Body of pancreas (tissue), 4 donors: ENCODE measurements around the gene GTF2IRD1. TPM values are rescaled to one million over a fixed set of nuclear protein-coding genes. Genes with fewer than 3 reads are reported as not detected.
"Not testable (repeated sequence)": the region's sequence is repeated elsewhere in the genome, so short reads cannot be mapped to it uniquely, and the experiment has no call there.

Experiments used
- ATAC-seq: fragments of 150-250 bp; one replicate; pipeline ENCODE4 v1.9.1; 2016
- DNase-seq, 4 donors: peaks; one replicate each; pipeline ENCODE4 v3.0.0-alpha.2; 2019
- H3K27ac ChIP-seq, 4 donors: fragments of 200-600 bp; sonication (generic); 1 replicate in 3 of 4; 2 replicates in 1 of 4; pipeline versions ENCODE4 v1.5.1 to v1.6.1; 2016 to 2019; ENCODE audit warnings: mild to moderate bottlenecking in 1 of 4, mixed read lengths in 1 of 4, moderate library complexity in 1 of 4
- H3K27me3 ChIP-seq, 2 donors: fragments of 200-600 bp; sonication (generic); one replicate each; pipeline ENCODE4 v1.6.0; 2016; ENCODE audit warnings: mild to moderate bottlenecking in 1 of 2
- H3K36me3 ChIP-seq, 2 donors: fragments of 200-600 bp; sonication (generic); replicated peaks in 1 of 2; 2 replicates each; pipeline ENCODE4 v1.5.1; 2016; ENCODE audit warnings: low read depth in 2 of 2; ENCODE audit not compliant: insufficient read depth in 1 of 2
- H3K4me1 ChIP-seq: fragments of 200-600 bp; sonication (generic); one replicate; pipeline ENCODE4 v1.6.0; 2016
- H3K4me3 ChIP-seq, 2 donors: fragments of 200-600 bp; sonication (generic); 1 replicate in 1 of 2; 2 replicates in 1 of 2; pipeline ENCODE4 v1.5.1; 2016 to 2019
- H3K9me3 ChIP-seq, 3 donors: fragments of 200-600 bp; sonication (generic); 1 replicate in 2 of 3; 2 replicates in 1 of 3; pipeline ENCODE4 v1.5.1; 2016
- CTCF ChIP-seq, 7 experiments: fragments of 450-650 bp in 4 of 7; fragments of 200-600 bp in 3 of 7; sonication (generic) in 3 of 7; IDR thresholded peaks; one replicate each; pipeline ENCODE4 v1.5.1; 2016 to 2019; ENCODE audit warnings: antibody characterized with exemption in 7 of 7
- POLR2A ChIP-seq, 3 donors: fragments of 450-650 bp; IDR thresholded peaks; one replicate each; pipeline ENCODE4 v1.6.1; 2016; ENCODE audit warnings: antibody characterized with exemption in 3 of 3, mild to moderate bottlenecking in 2 of 3
- WGBS, 2 donors: methylation state at CpG; one replicate each; pipeline ENCODE4 v1.1.5; 2017; 5-methylcytosine and 5-hydroxymethylcytosine counted together
- intact Hi-C: fragments of 100-400 bp; cut with DNase I; formaldehyde crosslinking; loops from one replicate; pipeline ENCODE4 v1.15.1; 2023
- total RNA-seq, 2 donors: library from RNA; depleted of rRNA; stranded (reverse); fragments of >200 nt; gene quantifications; one replicate each; pipeline ENCODE4 v1.1.0, GENCODE V29; 2016

The GTF2IRD1 gene
- total RNA-seq, 2 donors from 2014 or later = 9.2 to 11.2 TPM

DNA sequence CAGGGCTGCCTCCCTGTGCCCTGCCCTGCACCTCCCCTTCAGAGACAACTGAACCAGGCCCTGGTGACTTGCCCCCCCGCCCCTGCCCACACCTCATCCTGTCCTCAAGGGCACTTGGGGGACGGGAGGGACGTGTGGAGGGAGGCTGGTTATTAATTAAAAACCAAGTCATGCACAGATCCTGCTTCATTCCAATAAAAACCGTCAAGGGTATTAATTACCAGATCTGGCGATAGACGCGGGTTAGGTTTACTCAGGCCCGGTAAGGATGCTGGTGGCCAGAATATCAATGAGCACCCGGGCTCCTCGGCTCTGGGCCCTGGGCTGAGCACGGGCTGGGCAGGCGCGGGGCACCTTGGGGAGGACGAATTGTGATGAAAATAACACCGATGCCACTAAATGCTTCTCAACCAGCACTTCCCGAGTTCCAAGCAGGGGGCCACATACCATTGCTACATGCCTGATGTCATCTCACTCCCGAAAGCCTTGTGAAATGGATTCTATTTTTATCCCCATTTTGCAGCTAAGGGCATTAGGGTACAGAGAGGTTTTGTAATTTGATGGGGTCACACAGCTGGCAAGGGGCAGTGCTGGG, 24.5 kb upstream of the GTF2IRD1 start:
- ATAC-seq = peak; percentile 79
- Histone ChIP-seq H3K36me3 (no peaks in the 10 kb centered on the region), H3K4me1 (no peaks in the 10 kb centered on the region), H3K27ac (peak overlapping the region in 3 of 4 donors; percentile 40 to 68 (median 64)), H3K4me3 (no peak overlapping the region), H3K27me3 (no peaks in the 10 kb centered on the region), H3K9me3 (no peaks in the 10 kb centered on the region)
- TF ChIP-seq POLR2A (IDR thresholded peaks at IDR 0.05) (peak in 1 of 3 donors; percentile 21), CTCF (IDR thresholded peaks at IDR 0.05) (no peak)
- peak; percentile 31 to 55 (median 44) for DNase-seq
- intact Hi-C loops = no loop called here
- 44 to 52% methylated on average over 14 to 17 of the region's 17 CpGs for WGBS, 2 donors

GRCh38 chr7:74430409-74430808, 23.3 kb upstream of the GTF2IRD1 start:
- ATAC-seq, H3K9me3 ChIP-seq, DNase-seq, H3K4me1 ChIP-seq, H3K27me3 ChIP-seq, H3K27ac ChIP-seq, intact Hi-C loops, H3K36me3 ChIP-seq, H3K4me3 ChIP-seq: not testable (repeated sequence)
- WGBS, 2 donors = 80 to 82% methylated on average over 6 to 8 of the region's 9 CpGs

DNA sequence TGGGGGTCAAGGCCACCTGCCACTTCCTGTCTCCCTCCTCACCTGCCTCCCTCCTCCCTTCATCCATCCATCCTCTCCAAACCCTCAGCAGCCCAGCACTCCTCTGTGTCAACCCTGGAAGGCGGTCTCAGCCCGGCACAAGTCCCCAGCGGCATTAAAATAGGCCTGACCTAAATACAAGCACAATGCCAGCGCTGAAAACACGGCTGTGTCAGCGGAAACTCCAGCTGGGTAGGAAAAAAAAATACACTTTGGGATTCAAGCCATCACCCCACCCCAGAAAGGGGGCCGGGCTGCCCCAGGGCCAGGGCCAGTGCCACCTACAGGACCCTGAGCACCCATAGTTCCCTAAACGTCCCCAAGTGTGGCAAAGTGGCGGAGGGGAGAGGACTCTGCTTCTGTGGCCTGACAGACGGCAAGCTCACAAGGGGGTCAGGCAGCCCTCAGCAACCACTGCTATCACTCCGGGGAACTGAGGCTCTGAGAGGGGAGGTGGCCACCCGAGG, 22.7 kb upstream of the GTF2IRD1 start:
- Histone ChIP-seq H3K27ac (no peak overlapping the region), H3K27me3 (no peaks in the 10 kb centered on the region), H3K4me3 (no peak overlapping the region), H3K9me3 (no peaks in the 10 kb centered on the region), H3K36me3 (no peaks in the 10 kb centered on the region), H3K4me1 (no peaks in the 10 kb centered on the region)
- DNase-seq = peak in 2 of 4 donors; percentile 20 to 30
- intact Hi-C loops = no loop called here
- no peak for ATAC-seq
- 69 to 84% methylated on average over 9 to 12 of the region's 12 CpGs for WGBS, 2 donors
- TF ChIP-seq CTCF (IDR thresholded peaks at IDR 0.05) (no peak), POLR2A (IDR thresholded peaks at IDR 0.05) (no peak)

GRCh38 chr7:74437291-74437571, 16.5 kb upstream of the GTF2IRD1 start:
- H3K36me3 ChIP-seq, DNase-seq, H3K4me1 ChIP-seq, H3K27me3 ChIP-seq, H3K9me3 ChIP-seq, intact Hi-C loops, ATAC-seq, H3K27ac ChIP-seq, H3K4me3 ChIP-seq: not testable (repeated sequence)
- WGBS, 2 donors = 64 to 100% methylated on average over 1 of the region's 1 CpG

DNA sequence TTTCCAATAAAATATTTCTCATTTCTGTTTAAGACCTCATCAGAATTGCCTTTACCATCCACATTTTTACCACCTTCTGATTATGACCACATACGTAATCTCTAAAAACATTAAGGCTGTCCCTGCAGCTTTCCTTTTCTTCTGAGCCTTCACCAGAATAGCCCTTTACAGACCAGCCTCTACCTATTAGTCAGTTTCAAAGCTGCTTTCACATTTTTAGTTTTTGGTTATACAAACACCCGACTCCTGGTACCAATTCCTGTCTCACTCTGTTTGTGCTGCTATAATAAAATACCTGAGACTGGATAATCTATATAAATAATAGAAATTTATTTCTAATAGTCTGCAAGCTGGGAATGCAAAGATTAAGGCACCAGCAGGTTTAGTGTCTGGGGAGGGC, 15.4 kb upstream of the GTF2IRD1 start:
- Histone ChIP-seq H3K27ac (no peak overlapping the region), H3K4me3 (no peak overlapping the region), H3K9me3 (no peaks in the 10 kb centered on the region), H3K36me3 (no peaks in the 10 kb centered on the region), H3K4me1 (no peaks in the 10 kb centered on the region), H3K27me3 (no peaks in the 10 kb centered on the region)
- no peak for DNase-seq
- TF ChIP-seq CTCF (IDR thresholded peaks at IDR 0.05) (no peak), POLR2A (IDR thresholded peaks at IDR 0.05) (no peak)
- intact Hi-C loops = no loop called here
- 100% methylated on average over 2 of the region's 2 CpGs for WGBS, 2 donors
- no peak for ATAC-seq

GRCh38 chr7:74439541-74439940, 14.2 kb upstream of the GTF2IRD1 start:
- H3K27ac ChIP-seq = no peak overlapping the region
- H3K36me3 ChIP-seq = no peaks in the 10 kb centered on the region
- no peaks in the 10 kb centered on the region for H3K4me1 ChIP-seq
- 95 to 100% methylated on average over 4 of the region's 4 CpGs for WGBS, 2 donors
- H3K4me3 ChIP-seq = no peak overlapping the region
- no peaks in the 10 kb centered on the region for H3K27me3 ChIP-seq
- TF ChIP-seq CTCF (IDR thresholded peaks at IDR 0.05) = no peak
- TF ChIP-seq POLR2A (IDR thresholded peaks at IDR 0.05) = no peak
- intact Hi-C loops = no loop called here
- ATAC-seq = no peak
- no peaks in the 10 kb centered on the region for H3K9me3 ChIP-seq
- DNase-seq = no peak

- H3K36me3 ChIP-seq, H3K27me3 ChIP-seq, DNase-seq, H3K9me3 ChIP-seq, H3K4me1 ChIP-seq, ATAC-seq, H3K4me3 ChIP-seq, H3K27ac ChIP-seq: not testable (repeated sequence)
- 95% methylated on average over 3 of the region's 3 CpGs for WGBS, 2 donors
- intact Hi-C loops = loop anchor here (10.0 kb wide), 1 partner anchor 95 kb away; no protein-coding TSS in a partner anchor
Observed at GRCh38 chr7:74440143-74440542, 13.6 kb upstream of the GTF2IRD1 start.
